Measurements from ENCODE around the gene FCHSD2. TPM values are rescaled to one million over a fixed set of nuclear protein-coding genes. Genes with fewer than 3 reads are reported as not detected.

FCHSD2 gene
- total and polyA plus RNA-seq, 2 of the 13 experiments (the other 11 are each of a cell fraction or from before 2014, with no cell fraction given): 20.5 to 24.8 TPM

GRCh38 chr11:72848846-72849466 lies 293.2 kb downstream of the FCHSD2 start:
- TF ChIP-seq CCAR2 (optimal IDR thresholded peaks at IDR 0.05; ENCODE audit: low read depth, low read length) (no peak), ZBTB33 (CRISPR knock-in tag; IDR thresholded peaks at IDR 0.05) (peak; percentile 86; the same call in 1 of the 2 replicates), SMC3 (IDR thresholded peaks at IDR 0.05; ENCODE audit: low read length) (peak; percentile 36; the same call in 1 of the 2 replicates), CTCF (CRISPR knock-in tag; IDR thresholded peaks at IDR 0.05) (peak; percentile 70), STAG1 (CRISPR knock-in tag; IDR thresholded peaks at IDR 0.05) (peak; percentile 55)
- TSS peak; percentile 30 for BruUV-seq (replicated peaks)
- Histone ChIP-seq H3K9me3 (ENCODE audit: low read length) (no peaks in the 10 kb centered on the region), H4K20me1 (ENCODE audit: insufficient read depth, low read length) (no peaks in the 10 kb centered on the region), H3K9ac (ENCODE audit: insufficient read depth, low read depth, low read length) (no peak overlapping the region), H2AFZ (ENCODE audit: low read length) (no peak overlapping the region), H3K27me3 (ENCODE audit: control insufficient read depth in 1 of 2, insufficient read depth in 2 of 2, low read length in 2 of 2) (no peaks in the 10 kb centered on the region), H3K27ac (ENCODE audit: extremely low read length, insufficient read depth, low read length) (no peak overlapping the region), H3K4me2 (ENCODE audit: low read depth, low read length) (no peak overlapping the region), H3K4me1 (ENCODE audit: insufficient read depth, low read length) (no peaks in the 10 kb centered on the region), H3K79me2 (ENCODE audit: insufficient read depth, low read length) (no peaks in the 10 kb centered on the region), H3K36me3 (replicated peaks in 1 of 2; ENCODE audit: control insufficient read depth in 1 of 2, insufficient read depth in 2 of 2, low read length in 2 of 2) (peaks cover 17 to 46% of the 10 kb centered on the region in 2 experiments), H3K4me3 (replicated peaks in 1 of 3; ENCODE audit: insufficient read depth in 1 of 3, low read depth in 2 of 3, low read length in 3 of 3) (no peak overlapping the region)
- ATAC-seq (peak; percentile 78), FAIRE-seq (peak; percentile 8), DNase-seq (ENCODE audit: low spot score) (peak; percentile 29)
- intact Hi-C loops (cut with micrococcal nuclease; ENCODE audit: unreplicated experiment) (no loop called here), in situ Hi-C loops (cut with HindIII; ENCODE audit: extremely low pct_ligation_motif_present, low pct_unique_long_range_greater_than_20kb) (no loop called here)
- ChIA-PET CTCF (ENCODE audit: low intra/inter-chr PET ratio, low total read pairs) (interaction anchor here (1.2 to 1.6 kb wide), 2 partner anchors 124 to 165 kb away, joined by 3 to 11 read pairs; no protein-coding TSS in a partner anchor), POLR2A (no interaction called here)
- 83% methylated on average over 6 of the region's 6 CpGs for WGBS (ENCODE audit: low lambda C conversion rate)
